ENCODE measurements around the gene IFT52. TPM values are rescaled to one million over a fixed set of nuclear protein-coding genes. Genes with fewer than 3 reads are reported as not detected.

IFT52 gene
- total RNA-seq, 2 donors from 2014 or later, result 41.4 to 58.3 TPM

- Histone ChIP-seq H3K27ac (ENCODE audit: low read depth, low read length) (no peak overlapping the region), H3K9ac (ENCODE audit: extremely low read depth, low read length, poor library complexity, severe bottlenecking) (no peak overlapping the region), H3K9me3 (ENCODE audit: control insufficient read depth, low read length) (no peaks in the 10 kb centered on the region), H3K27me3 (ENCODE audit: control insufficient read depth, insufficient read depth, low read length, poor library complexity, severe bottlenecking) (no peaks in the 10 kb centered on the region), H3K4me3 (ENCODE audit: low read length) (no peak overlapping the region), H3K4me1 (ENCODE audit: control insufficient read depth, insufficient read depth, low read length) (no peaks in the 10 kb centered on the region), H3K36me3 (ENCODE audit: control insufficient read depth, insufficient read depth, low read length) (peaks cover 41% of the 10 kb centered on the region)
- Mint-ChIP-seq H3K4me1 (peaks cover 2% of the 10 kb centered on the region), H3K9me3 (no peaks in the 10 kb centered on the region), H3K27me3 (ENCODE audit: insufficient read depth) (no peaks in the 10 kb centered on the region), H3K36me3 (ENCODE audit: low read depth) (peaks cover 51% of the 10 kb centered on the region), H3K27ac (no peak overlapping the region), H3K4me3 (no peak overlapping the region)
- 86 to 94% methylated on average over 5 of the region's 5 CpGs for WGBS, 2 experiments (ENCODE audit: insufficient coverage in 1 of 2, insufficient read length in 1 of 2)
- peak; percentile 85 for TF ChIP-seq CTCF (conservative IDR thresholded peaks at IDR 0.05)
- peak; percentile 89 for DNase-seq
Observed at GRCh38 chr20:43691928-43692524, 101.3 kb downstream of the IFT52 start.

GRCh38 chr20:43694763-43695162, 104.0 kb downstream of the IFT52 start:
- Mint-ChIP-seq H3K36me3 (ENCODE audit: low read depth) (peaks cover 47% of the 10 kb centered on the region), H3K27me3 (ENCODE audit: insufficient read depth) (no peaks in the 10 kb centered on the region), H3K27ac (no peak overlapping the region), H3K4me3 (no peak overlapping the region), H3K4me1 (no peaks in the 10 kb centered on the region), H3K9me3 (no peaks in the 10 kb centered on the region)
- Histone ChIP-seq H3K9me3 (ENCODE audit: control insufficient read depth, low read length) (no peaks in the 10 kb centered on the region), H3K4me1 (ENCODE audit: control insufficient read depth, insufficient read depth, low read length) (no peaks in the 10 kb centered on the region), H3K36me3 (ENCODE audit: control insufficient read depth, insufficient read depth, low read length) (peaks cover 41% of the 10 kb centered on the region), H3K9ac (ENCODE audit: extremely low read depth, low read length, poor library complexity, severe bottlenecking) (no peak overlapping the region), H3K4me3 (ENCODE audit: low read length) (no peak overlapping the region), H3K27me3 (ENCODE audit: control insufficient read depth, insufficient read depth, low read length, poor library complexity, severe bottlenecking) (no peaks in the 10 kb centered on the region), H3K27ac (ENCODE audit: low read depth, low read length) (no peak overlapping the region)
- no peak for DNase-seq
- TF ChIP-seq CTCF (conservative IDR thresholded peaks at IDR 0.05), result no peak
- 89 to 95% methylated on average over 3 of the region's 3 CpGs for WGBS, 2 experiments (ENCODE audit: insufficient coverage in 1 of 2, insufficient read length in 1 of 2)

- H3K9ac ChIP-seq (ENCODE audit: extremely low read depth, low read length, poor library complexity, severe bottlenecking), result no peak overlapping the region
- H3K9me3 Mint-ChIP-seq, result no peaks in the 10 kb centered on the region
- H3K36me3 Mint-ChIP-seq (ENCODE audit: low read depth), result peaks cover 49% of the 10 kb centered on the region
- no peak overlapping the region for H3K4me3 ChIP-seq (ENCODE audit: low read length)
- DNase-seq, result no peak
- WGBS, 2 experiments (ENCODE audit: insufficient coverage in 1 of 2, insufficient read length in 1 of 2), result 93 to 95% methylated on average over 7 to 8 of the region's 8 CpGs
- no peak overlapping the region for H3K27ac ChIP-seq (ENCODE audit: low read depth, low read length)
- H3K9me3 ChIP-seq (ENCODE audit: control insufficient read depth, low read length), result no peaks in the 10 kb centered on the region
- H3K27ac Mint-ChIP-seq, result no peak overlapping the region
- no peaks in the 10 kb centered on the region for H3K4me1 ChIP-seq (ENCODE audit: control insufficient read depth, insufficient read depth, low read length)
- peaks cover 44% of the 10 kb centered on the region for H3K36me3 ChIP-seq (ENCODE audit: control insufficient read depth, insufficient read depth, low read length)
- H3K27me3 ChIP-seq (ENCODE audit: control insufficient read depth, insufficient read depth, low read length, poor library complexity, severe bottlenecking), result no peaks in the 10 kb centered on the region
- H3K4me1 Mint-ChIP-seq, result no peaks in the 10 kb centered on the region
- no peaks in the 10 kb centered on the region for H3K27me3 Mint-ChIP-seq (ENCODE audit: insufficient read depth)
- no peak overlapping the region for H3K4me3 Mint-ChIP-seq
- no peak for TF ChIP-seq CTCF (conservative IDR thresholded peaks at IDR 0.05)
Observed at GRCh38 chr20:43695571-43695970, 104.8 kb downstream of the IFT52 start.

Other genes starting within 250 kb of the IFT52 start
- 100 to 1,000 TPM; 146 to 199 TPM for gene SRSF6, start 133.0 kb upstream of the IFT52 start, total RNA-seq
- 10 to 100 TPM; 38.4 to 57.6 TPM for gene L3MBTL1, start 83.2 kb upstream of the IFT52 start, total RNA-seq
- gene SGK2, start 31.9 kb upstream of the IFT52 start, total RNA-seq, result 1 to 10 TPM; 1.6 to 5.3 TPM
- gene MYBL2, start 76.2 kb downstream of the IFT52 start, total RNA-seq, result 100 to 1,000 TPM; 139 to 182 TPM
- gene GTSF1L, start 136.1 kb downstream of the IFT52 start, total RNA-seq, result not detected

All from endodermal cell (in vitro differentiated cells).